GM19455 (cell line): ENCODE results near the gene GCA.

Experiments used
- ATAC-seq: cut with Tn5 transposase; IDR thresholded peaks from one replicate; pipeline ENCODE4 v1.9.1; 2021; ENCODE audit not compliant: unreplicated experiment

The GCA gene

GRCh38 chr2:162327806-162328205 is 16.1 kb upstream of the GCA start:
- no peak for ATAC-seq

- ATAC-seq = no peak
Observed at GRCh38 chr2:162328424-162329157, 15.3 kb upstream of the GCA start.

- no peak for ATAC-seq
Observed at GRCh38 chr2:162330881-162331280, 13.1 kb upstream of the GCA start.

- peak; percentile 68 for ATAC-seq
Observed at GRCh38 chr2:162333968-162334367, 10.0 kb upstream of the GCA start.

- no peak for ATAC-seq
Observed at GRCh38 chr2:162337868-162338267, 6.1 kb upstream of the GCA start.

- ATAC-seq = no peak
Observed at GRCh38 chr2:162340822-162341221, 3.1 kb upstream of the GCA start.

GRCh38 chr2:162342321-162342720 is 1.6 kb upstream of the GCA start:
- ATAC-seq = no peak

GRCh38 chr2:162342841-162343240 is 1.1 kb upstream of the GCA start:
- no peak for ATAC-seq

GRCh38 chr2:162343492-162343823 is 474 bp upstream of the GCA start:
- no peak for ATAC-seq

GRCh38 chr2:162344617-162344950 is 652 bp downstream of the GCA start:
- ATAC-seq = no peak

- ATAC-seq = no peak
Observed at GRCh38 chr2:162365392-162365791, 21.5 kb downstream of the GCA start.

- no peak for ATAC-seq
Observed at GRCh38 chr2:162368494-162368893, 24.6 kb downstream of the GCA start.

- no peak for ATAC-seq
Observed at GRCh38 chr2:162369551-162369950, 25.6 kb downstream of the GCA start.

GRCh38 chr2:162370931-162371330 is 27.0 kb downstream of the GCA start:
- no peak for ATAC-seq

GRCh38 chr2:162372818-162373217 is 28.9 kb downstream of the GCA start:
- ATAC-seq = no peak

- ATAC-seq = no peak
Observed at GRCh38 chr2:162379719-162380580, 36.0 kb downstream of the GCA start.

- no peak for ATAC-seq
Observed at GRCh38 chr2:162381851-162382250, 37.9 kb downstream of the GCA start.

- no peak for ATAC-seq
Observed at GRCh38 chr2:162382278-162382677, 38.3 kb downstream of the GCA start.

GRCh38 chr2:162385536-162385935 is 41.6 kb downstream of the GCA start:
- no peak for ATAC-seq

GRCh38 chr2:162390801-162391200 is 46.9 kb downstream of the GCA start:
- no peak for ATAC-seq

- ATAC-seq = no peak
Observed at GRCh38 chr2:162400336-162400735, 56.4 kb downstream of the GCA start.

- no peak for ATAC-seq
Observed at GRCh38 chr2:162401871-162402270, 57.9 kb downstream of the GCA start.

- no peak for ATAC-seq
Observed at GRCh38 chr2:162403884-162404283, 60.0 kb downstream of the GCA start.
